Panc1 (cell line): ENCODE data around the gene GRID2. TPM values are rescaled to one million over a fixed set of nuclear protein-coding genes. Genes with fewer than 3 reads are reported as not detected.

Experiments used
- ATAC-seq: fragments of 200-7000 bp; cut with Tn5 transposase; 2 replicates; pipeline ENCODE4 v1.9.1; 2020; ENCODE audit warnings: mild to moderate bottlenecking, moderate library complexity
- BruUV-seq: library from RNA; stranded (reverse); fragments of 400-500 nt; replicated peaks from 2 replicates; lab custom pipeline; 2021; lab: Mats Ljungman, UMichigan
- CTCF ChIA-PET: fragments of 300-600 bp; sonication (Branson Sonifier 250); formaldehyde crosslinking; loops from one replicate; lab custom pipeline; 2022; ENCODE audit warnings: antibody characterized with exemption; lab: Charles Lee
- POLR2A ChIA-PET: fragments of 300-600 bp; sonication (Branson Sonifier 250); formaldehyde crosslinking; loops from one replicate; lab custom pipeline; 2022; ENCODE audit warnings: antibody characterized with exemption; lab: Charles Lee
- DNase-seq: peaks from one replicate; pipeline ENCODE4 v3.0.0-alpha.2; 2010; ENCODE audit warnings: low read depth, low spot score
- H3K27ac ChIP-seq: 2 replicates; pipeline ENCODE4 v1.5.1; 2011; ENCODE audit warnings: mild to moderate bottlenecking, low read length, inconsistent platforms
- H3K27me3 ChIP-seq: fragments of 200-500 bp; sonication (Bioruptor generic); 2 replicates; pipeline ENCODE4 v1.6.0; 2014; ENCODE audit warnings: low read length, inconsistent platforms; ENCODE audit not compliant: control insufficient read depth, insufficient read depth
- H3K36me3 ChIP-seq: fragments of 200-500 bp; sonication (Bioruptor generic); 2 replicates; pipeline ENCODE4 v1.5.1; 2014; ENCODE audit warnings: inconsistent platforms, mild to moderate bottlenecking, low read length, moderate library complexity; ENCODE audit not compliant: control insufficient read depth, insufficient read depth
- H3K4me1 ChIP-seq: 2 replicates; pipeline ENCODE4 v1.5.1; 2011; ENCODE audit warnings: inconsistent platforms, mild to moderate bottlenecking, low read length, moderate library complexity; ENCODE audit not compliant: control insufficient read depth, insufficient read depth
- H3K4me3 ChIP-seq, 2 experiments: 2 replicates each; pipeline ENCODE4 v1.5.1; 2011 to 2012; ENCODE audit warnings: low read depth in 2 of 2, low read length in 2 of 2, mild to moderate bottlenecking in 2 of 2, inconsistent platforms in 1 of 2, moderate library complexity in 1 of 2
- H3K9me3 ChIP-seq: fragments of 200-500 bp; sonication (Bioruptor generic); 2 replicates; pipeline ENCODE4 v1.5.1; 2014; ENCODE audit warnings: low read depth, mild to moderate bottlenecking, inconsistent platforms, low read length, moderate library complexity; ENCODE audit not compliant: control insufficient read depth, insufficient read depth
- POLR2AphosphoS5 ChIP-seq: IDR thresholded peaks from 2 replicates; pipeline ENCODE4 v1.6.1; 2012; ENCODE audit warnings: mild to moderate bottlenecking, low read depth, low read length, moderate library complexity
- SIN3A ChIP-seq: IDR thresholded peaks from 2 replicates; pipeline ENCODE4 v1.6.1; 2012; ENCODE audit warnings: low read depth, mild to moderate bottlenecking, low read length, moderate library complexity, borderline replicate concordance; ENCODE audit not compliant: insufficient read depth
- TCF7L2 ChIP-seq: IDR thresholded peaks from 2 replicates; pipeline ENCODE4 v1.6.1; 2011; ENCODE audit warnings: mild to moderate bottlenecking, low read depth, low read length, inconsistent platforms
- in situ Hi-C: cut with HindIII; loops from 2 replicates; pipeline ENCODE4 v1.10.0; 2016; ENCODE audit warnings: low sequenced_read_pairs, low pct_unique_long_range_greater_than_20kb
- intact Hi-C: fragments of 100-400 bp; cut with micrococcal nuclease; formaldehyde crosslinking; loops from one replicate; pipeline ENCODE4 v1.10.0; 2022; ENCODE audit not compliant: unreplicated experiment
- total RNA-seq: library from RNA; stranded (reverse); gene quantifications from one replicate; pipeline ENCODE4 v1.2.1, GENCODE V29; 2021; ENCODE audit not compliant: unreplicated experiment
- TF ChIP-seq, protein P1 (sequence below): fragments of 450-650 bp; IDR thresholded peaks from 2 replicates; pipeline ENCODE4 v1.5.1; 2017; ENCODE audit warnings: mild to moderate bottlenecking
- TF ChIP-seq, protein P2 (sequence below), 2 experiments: IDR thresholded peaks; 2 replicates each; pipeline ENCODE4 v1.6.1; 2011 to 2012; ENCODE audit warnings: low read depth in 2 of 2, control low read depth in 1 of 2, low read length in 1 of 2, mild to moderate bottlenecking in 1 of 2, moderate library complexity in 1 of 2; ENCODE audit not compliant: insufficient read depth in 1 of 2

Gene GRID2
- total RNA-seq, 1 experiment from 2014 or later = 0.08 TPM

DNA sequence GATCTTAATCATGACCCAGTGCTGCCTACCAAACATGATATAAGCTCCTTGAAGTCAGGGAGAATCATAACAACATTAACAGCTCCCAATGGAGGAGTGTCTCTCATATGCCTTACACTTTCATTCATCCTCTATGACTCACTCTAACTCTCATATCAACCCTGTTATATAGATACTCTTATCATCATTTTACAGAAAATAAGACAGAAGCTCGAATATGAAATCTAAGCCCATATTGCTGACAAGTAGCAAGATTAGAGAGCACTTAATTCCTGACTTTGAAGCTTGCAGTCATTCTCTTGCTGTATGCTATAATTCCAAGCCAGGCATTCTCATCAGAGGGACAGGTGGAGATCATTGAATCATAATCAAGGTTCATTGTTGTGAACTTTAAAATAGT lies 1048.1 kb downstream of the GRID2 start:
- no peaks in the 10 kb centered on the region for H3K4me1 ChIP-seq
- no peaks in the 10 kb centered on the region for H3K27me3 ChIP-seq
- TF ChIP-seq, protein P1, sequence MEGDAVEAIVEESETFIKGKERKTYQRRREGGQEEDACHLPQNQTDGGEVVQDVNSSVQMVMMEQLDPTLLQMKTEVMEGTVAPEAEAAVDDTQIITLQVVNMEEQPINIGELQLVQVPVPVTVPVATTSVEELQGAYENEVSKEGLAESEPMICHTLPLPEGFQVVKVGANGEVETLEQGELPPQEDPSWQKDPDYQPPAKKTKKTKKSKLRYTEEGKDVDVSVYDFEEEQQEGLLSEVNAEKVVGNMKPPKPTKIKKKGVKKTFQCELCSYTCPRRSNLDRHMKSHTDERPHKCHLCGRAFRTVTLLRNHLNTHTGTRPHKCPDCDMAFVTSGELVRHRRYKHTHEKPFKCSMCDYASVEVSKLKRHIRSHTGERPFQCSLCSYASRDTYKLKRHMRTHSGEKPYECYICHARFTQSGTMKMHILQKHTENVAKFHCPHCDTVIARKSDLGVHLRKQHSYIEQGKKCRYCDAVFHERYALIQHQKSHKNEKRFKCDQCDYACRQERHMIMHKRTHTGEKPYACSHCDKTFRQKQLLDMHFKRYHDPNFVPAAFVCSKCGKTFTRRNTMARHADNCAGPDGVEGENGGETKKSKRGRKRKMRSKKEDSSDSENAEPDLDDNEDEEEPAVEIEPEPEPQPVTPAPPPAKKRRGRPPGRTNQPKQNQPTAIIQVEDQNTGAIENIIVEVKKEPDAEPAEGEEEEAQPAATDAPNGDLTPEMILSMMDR = no peak
- no peak for DNase-seq
- in situ Hi-C loops = no loop called here
- ChIA-PET CTCF (no interaction called here), POLR2A (no interaction called here)
- no peaks in the 10 kb centered on the region for H3K36me3 ChIP-seq
- BruUV-seq = no TSS peak
- intact Hi-C loops = no loop called here
- H3K27ac ChIP-seq = no peak overlapping the region
- no peak for ATAC-seq
- no peak overlapping the region for H3K4me3 ChIP-seq
- no peaks in the 10 kb centered on the region for H3K9me3 ChIP-seq

DNA sequence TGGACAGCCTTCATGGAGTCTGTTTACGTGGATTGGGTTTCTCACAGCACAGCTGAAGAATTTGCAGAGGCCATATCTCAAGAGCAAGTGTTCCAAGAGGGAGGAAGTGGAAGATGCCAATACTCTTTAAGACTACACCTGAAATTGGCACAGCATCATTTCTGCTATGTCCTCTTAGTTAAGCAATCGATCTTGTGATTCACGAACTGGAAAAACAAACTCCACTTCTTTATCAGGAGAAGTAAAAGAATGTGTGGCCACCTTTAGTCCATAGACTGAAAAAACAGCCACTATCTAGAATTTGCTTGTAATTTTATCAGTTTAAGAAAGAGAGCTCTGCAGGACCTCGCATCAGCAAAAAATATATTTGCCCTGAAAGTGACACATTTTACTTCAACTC lies 1051.6 kb downstream of the GRID2 start:
- no peak for ATAC-seq
- no peaks in the 10 kb centered on the region for H3K4me1 ChIP-seq
- intact Hi-C loops = no loop called here
- POLR2A ChIA-PET = no interaction called here
- DNase-seq = no peak
- in situ Hi-C loops = no loop called here
- no peak overlapping the region for H3K4me3 ChIP-seq
- H3K9me3 ChIP-seq = no peaks in the 10 kb centered on the region
- CTCF ChIA-PET = no interaction called here
- no peak for TF ChIP-seq TCF7L2
- TF ChIP-seq, protein P2, sequence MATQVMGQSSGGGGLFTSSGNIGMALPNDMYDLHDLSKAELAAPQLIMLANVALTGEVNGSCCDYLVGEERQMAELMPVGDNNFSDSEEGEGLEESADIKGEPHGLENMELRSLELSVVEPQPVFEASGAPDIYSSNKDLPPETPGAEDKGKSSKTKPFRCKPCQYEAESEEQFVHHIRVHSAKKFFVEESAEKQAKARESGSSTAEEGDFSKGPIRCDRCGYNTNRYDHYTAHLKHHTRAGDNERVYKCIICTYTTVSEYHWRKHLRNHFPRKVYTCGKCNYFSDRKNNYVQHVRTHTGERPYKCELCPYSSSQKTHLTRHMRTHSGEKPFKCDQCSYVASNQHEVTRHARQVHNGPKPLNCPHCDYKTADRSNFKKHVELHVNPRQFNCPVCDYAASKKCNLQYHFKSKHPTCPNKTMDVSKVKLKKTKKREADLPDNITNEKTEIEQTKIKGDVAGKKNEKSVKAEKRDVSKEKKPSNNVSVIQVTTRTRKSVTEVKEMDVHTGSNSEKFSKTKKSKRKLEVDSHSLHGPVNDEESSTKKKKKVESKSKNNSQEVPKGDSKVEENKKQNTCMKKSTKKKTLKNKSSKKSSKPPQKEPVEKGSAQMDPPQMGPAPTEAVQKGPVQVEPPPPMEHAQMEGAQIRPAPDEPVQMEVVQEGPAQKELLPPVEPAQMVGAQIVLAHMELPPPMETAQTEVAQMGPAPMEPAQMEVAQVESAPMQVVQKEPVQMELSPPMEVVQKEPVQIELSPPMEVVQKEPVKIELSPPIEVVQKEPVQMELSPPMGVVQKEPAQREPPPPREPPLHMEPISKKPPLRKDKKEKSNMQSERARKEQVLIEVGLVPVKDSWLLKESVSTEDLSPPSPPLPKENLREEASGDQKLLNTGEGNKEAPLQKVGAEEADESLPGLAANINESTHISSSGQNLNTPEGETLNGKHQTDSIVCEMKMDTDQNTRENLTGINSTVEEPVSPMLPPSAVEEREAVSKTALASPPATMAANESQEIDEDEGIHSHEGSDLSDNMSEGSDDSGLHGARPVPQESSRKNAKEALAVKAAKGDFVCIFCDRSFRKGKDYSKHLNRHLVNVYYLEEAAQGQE (IDR thresholded peaks at IDR 0.05; ENCODE audit: insufficient read depth in 1 of 2, low read depth in 2 of 2, low read length in 1 of 2) = no peak
- TF ChIP-seq SIN3A = no peak
- TF ChIP-seq, protein P1 = no peak
- no peak for TF ChIP-seq POLR2AphosphoS5
- H3K27ac ChIP-seq = no peak overlapping the region
- no peaks in the 10 kb centered on the region for H3K36me3 ChIP-seq
- no peaks in the 10 kb centered on the region for H3K27me3 ChIP-seq
- no TSS peak for BruUV-seq

GRCh38 chr4:93359586-93359985 lies 1055.8 kb downstream of the GRID2 start:
- in situ Hi-C loops = no loop called here
- intact Hi-C loops = no loop called here

More at GRCh38 chr4:93359586-93359985, 1055.8 kb downstream of the GRID2 start:
- Histone ChIP-seq H3K27ac (no peak overlapping the region), H3K4me3 (no peak overlapping the region), H3K36me3 (no peaks in the 10 kb centered on the region), H3K4me1 (no peaks in the 10 kb centered on the region), H3K9me3 (no peaks in the 10 kb centered on the region), H3K27me3 (no peaks in the 10 kb centered on the region)
- DNase-seq (no peak), ATAC-seq (no peak)
- ChIA-PET CTCF (no interaction called here), POLR2A (no interaction called here)
- no TSS peak for BruUV-seq
- TF ChIP-seq, protein P1 = no peak
- no peak for TF ChIP-seq TCF7L2
- TF ChIP-seq, protein P2 (IDR thresholded peaks at IDR 0.05; ENCODE audit: insufficient read depth in 1 of 2, low read depth in 2 of 2, low read length in 1 of 2) = no peak
- TF ChIP-seq POLR2AphosphoS5 = no peak
- TF ChIP-seq SIN3A = no peak
